Measurements from ENCODE around the gene TMEM81.

TMEM81 gene

GRCh38 chr1:205067031-205067430 is 17.2 kb downstream of the TMEM81 start:
- TF ChIP-seq TCF12 (IDR thresholded peaks at IDR 0.05; ENCODE audit: low read depth) (no peak), FOXM1 (IDR thresholded peaks at IDR 0.05; ENCODE audit: borderline replicate concordance, low read depth) (no peak), USF1 (IDR thresholded peaks at IDR 0.05) (no peak), EGR1 (IDR thresholded peaks at IDR 0.05) (no peak), REST (IDR thresholded peaks at IDR 0.05; ENCODE audit: low read depth) (no peak), CREB1 (IDR thresholded peaks at IDR 0.05; ENCODE audit: low read depth) (no peak), YY1 (IDR thresholded peaks at IDR 0.05; ENCODE audit: low read depth) (no peak), NFIC (IDR thresholded peaks at IDR 0.05) (no peak), ZBTB7A (IDR thresholded peaks at IDR 0.05; ENCODE audit: low read depth) (no peak), RAD21 (IDR thresholded peaks at IDR 0.05; ENCODE audit: low read depth) (no peak), TEAD4 (IDR thresholded peaks at IDR 0.05) (no peak), MAX (IDR thresholded peaks at IDR 0.05) (no peak), CEBPB (IDR thresholded peaks at IDR 0.05) (no peak), TAF1 (IDR thresholded peaks at IDR 0.05; ENCODE audit: low read depth) (no peak), EP300 (IDR thresholded peaks at IDR 0.05; ENCODE audit: borderline replicate concordance) (no peak)

- TF ChIP-seq TEAD4 (IDR thresholded peaks at IDR 0.05), result no peak
- TF ChIP-seq USF1 (IDR thresholded peaks at IDR 0.05), result no peak
- TF ChIP-seq RAD21 (IDR thresholded peaks at IDR 0.05; ENCODE audit: low read depth), result peak; percentile 42
- no peak for TF ChIP-seq CEBPB (IDR thresholded peaks at IDR 0.05)
- TF ChIP-seq EGR1 (IDR thresholded peaks at IDR 0.05), result no peak
- no peak for TF ChIP-seq FOXM1 (IDR thresholded peaks at IDR 0.05; ENCODE audit: borderline replicate concordance, low read depth)
Measured at GRCh38 chr1:205066141-205066818, 18.0 kb downstream of the TMEM81 start.

- TF ChIP-seq ZBTB7A (IDR thresholded peaks at IDR 0.05; ENCODE audit: low read depth), result no peak
- TF ChIP-seq EGR1 (IDR thresholded peaks at IDR 0.05), result no peak
- TF ChIP-seq TAF1 (IDR thresholded peaks at IDR 0.05; ENCODE audit: low read depth), result no peak
- no peak for TF ChIP-seq REST (IDR thresholded peaks at IDR 0.05; ENCODE audit: low read depth)
- TF ChIP-seq NFIC (IDR thresholded peaks at IDR 0.05), result no peak
- TF ChIP-seq TEAD4 (IDR thresholded peaks at IDR 0.05), result no peak
- TF ChIP-seq YY1 (IDR thresholded peaks at IDR 0.05; ENCODE audit: low read depth), result no peak
- no peak for TF ChIP-seq MAX (IDR thresholded peaks at IDR 0.05)
- no peak for TF ChIP-seq CREB1 (IDR thresholded peaks at IDR 0.05; ENCODE audit: low read depth)
- no peak for TF ChIP-seq CEBPB (IDR thresholded peaks at IDR 0.05)
- no peak for TF ChIP-seq RAD21 (IDR thresholded peaks at IDR 0.05; ENCODE audit: low read depth)
- TF ChIP-seq EP300 (IDR thresholded peaks at IDR 0.05; ENCODE audit: borderline replicate concordance), result no peak
- no peak for TF ChIP-seq USF1 (IDR thresholded peaks at IDR 0.05)
- no peak for TF ChIP-seq FOXM1 (IDR thresholded peaks at IDR 0.05; ENCODE audit: borderline replicate concordance, low read depth)
- no peak for TF ChIP-seq TCF12 (IDR thresholded peaks at IDR 0.05; ENCODE audit: low read depth)
Measured at GRCh38 chr1:205065666-205066065, 18.6 kb downstream of the TMEM81 start.

- no peak for TF ChIP-seq FOXM1 (IDR thresholded peaks at IDR 0.05; ENCODE audit: borderline replicate concordance, low read depth)
- TF ChIP-seq TAF1 (IDR thresholded peaks at IDR 0.05; ENCODE audit: low read depth), result no peak
- no peak for TF ChIP-seq REST (IDR thresholded peaks at IDR 0.05; ENCODE audit: low read depth)
- no peak for TF ChIP-seq TEAD4 (IDR thresholded peaks at IDR 0.05)
- no peak for TF ChIP-seq YY1 (IDR thresholded peaks at IDR 0.05; ENCODE audit: low read depth)
- no peak for TF ChIP-seq CEBPB (IDR thresholded peaks at IDR 0.05)
- no peak for TF ChIP-seq EP300 (IDR thresholded peaks at IDR 0.05; ENCODE audit: borderline replicate concordance)
- no peak for TF ChIP-seq NFIC (IDR thresholded peaks at IDR 0.05)
- no peak for TF ChIP-seq MAX (IDR thresholded peaks at IDR 0.05)
Measured at GRCh38 chr1:205064741-205065316, 19.4 kb downstream of the TMEM81 start.
